ENCODE results near the gene STAT5B.
"Not testable (repeated sequence)": the region's sequence is repeated elsewhere in the genome, so short reads cannot be mapped to it uniquely, and the experiment has no call there.

STAT5B gene

DNA sequence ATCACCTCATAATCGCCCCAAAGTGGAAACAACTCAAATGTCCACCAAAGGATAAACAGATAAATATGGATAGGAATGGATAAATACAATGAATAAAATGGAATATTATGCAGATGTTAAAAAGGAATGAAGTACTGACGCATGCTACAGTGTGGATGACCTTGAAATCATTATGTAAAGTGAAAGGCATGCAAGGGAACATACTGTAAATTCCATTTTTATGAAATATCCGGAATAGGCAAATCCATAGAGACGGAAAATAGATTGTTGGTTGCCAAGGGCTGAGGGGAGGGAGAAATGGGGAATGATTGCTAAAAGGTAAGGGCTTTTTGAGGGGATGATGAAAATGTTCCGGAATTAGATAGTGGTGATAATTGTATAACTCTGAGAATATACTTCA lies 36.0 kb downstream of the STAT5B start:
- POLR2A ChIA-PET, result no interaction called here
- TF ChIP-seq CTCF (IDR thresholded peaks at IDR 0.05; ENCODE audit: insufficient read depth, low read length, missing control alignments), result no peak
- no peak overlapping the region for H3K4me3 ChIP-seq (ENCODE audit: low read depth, low read length)
- no peak for DNase-seq (ENCODE audit: low read depth, low spot score)
- CTCF ChIA-PET, result interaction anchor here (1.1 to 1.4 kb wide), 2 partner anchors 18 to 278 kb away, joined by 3 to 4 read pairs; no protein-coding TSS in a partner anchor

DNA sequence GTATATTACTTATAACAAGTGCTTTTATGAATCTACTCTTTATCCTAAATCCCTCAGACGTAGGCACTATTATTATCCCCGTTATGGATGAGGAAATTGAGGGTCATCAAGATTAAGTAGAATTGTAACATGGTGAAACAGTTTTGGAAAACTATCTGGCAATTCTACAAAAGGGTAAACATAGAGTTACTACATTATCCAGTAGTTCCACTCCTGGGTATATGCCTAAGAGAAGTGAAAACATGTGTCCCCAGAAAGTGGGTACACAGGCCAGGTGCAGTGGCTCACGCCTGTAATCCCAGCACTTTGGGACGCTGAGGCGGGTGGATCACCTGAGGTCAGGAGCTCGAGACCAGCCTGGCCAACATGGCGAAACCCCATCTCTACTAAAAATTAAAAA lies 36.6 kb downstream of the STAT5B start:
- CTCF ChIA-PET, result interaction anchor here (1.1 kb wide), 1 partner anchor 278 kb away, joined by 3 read pairs; no protein-coding TSS in a partner anchor
- POLR2A ChIA-PET; H3K4me3 ChIP-seq (ENCODE audit: low read depth, low read length); DNase-seq (ENCODE audit: low read depth, low spot score): not testable (repeated sequence)

DNA sequence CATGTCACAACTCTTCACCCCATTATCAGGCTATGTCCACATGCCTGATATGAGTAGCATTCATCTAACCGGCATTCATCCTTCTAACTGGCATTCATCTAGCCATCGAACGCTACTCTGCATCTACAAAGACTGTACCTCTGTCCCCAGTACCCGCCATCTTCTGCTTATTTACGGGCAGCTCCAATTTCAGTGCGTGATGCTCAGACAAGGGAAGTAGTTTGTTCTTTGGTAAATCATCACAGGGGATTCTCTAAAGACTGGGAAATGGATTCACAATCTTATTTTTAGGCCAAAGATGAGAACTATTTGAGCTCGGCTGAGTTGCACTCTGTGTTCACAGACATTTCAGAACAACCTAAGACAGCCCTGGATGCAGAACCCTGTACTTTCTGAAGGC lies 39.4 kb downstream of the STAT5B start:
- no peak for DNase-seq (ENCODE audit: low read depth, low spot score)
- POLR2A ChIA-PET, result no interaction called here
- no peak for TF ChIP-seq CTCF (IDR thresholded peaks at IDR 0.05; ENCODE audit: insufficient read depth, low read length, missing control alignments)
- CTCF ChIA-PET, result interaction anchor here (2.5 kb wide), 1 partner anchor 14 kb away, joined by 14 read pairs; no protein-coding TSS in a partner anchor
- H3K4me3 ChIP-seq (ENCODE audit: low read depth, low read length), result no peak overlapping the region

DNA sequence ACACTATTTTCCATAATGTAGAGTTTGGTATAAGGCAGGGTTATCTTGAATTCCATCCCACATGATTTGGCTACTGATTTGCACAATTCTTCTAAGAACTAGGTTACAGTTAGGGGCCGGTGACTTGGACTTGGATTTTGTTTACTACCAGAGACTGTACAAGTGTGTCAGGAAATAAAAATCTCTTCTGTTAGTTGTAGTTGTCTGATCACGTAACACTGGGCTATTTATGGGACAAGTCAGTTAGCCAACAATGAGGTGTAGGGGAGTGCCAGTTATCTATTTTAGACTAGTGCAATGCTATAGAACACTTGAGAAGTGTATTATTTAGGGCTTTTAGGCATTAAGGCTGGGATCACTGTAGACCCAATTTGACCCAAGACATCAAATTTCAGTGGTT lies 42.2 kb downstream of the STAT5B start:
- ChIA-PET CTCF (interaction anchor here (1.4 kb wide), 1 partner anchor 11 kb away, joined by 10 read pairs; no protein-coding TSS in a partner anchor), POLR2A (no interaction called here)
- H3K4me3 ChIP-seq (ENCODE audit: low read depth, low read length), result no peak overlapping the region
- TF ChIP-seq CTCF (IDR thresholded peaks at IDR 0.05; ENCODE audit: insufficient read depth, low read length, missing control alignments), result no peak
- no peak for DNase-seq (ENCODE audit: low read depth, low spot score)

- TF ChIP-seq CTCF (IDR thresholded peaks at IDR 0.05; ENCODE audit: insufficient read depth, low read length, missing control alignments), result no peak
- DNase-seq (ENCODE audit: low read depth, low spot score), result no peak
- no peak overlapping the region for H3K4me3 ChIP-seq (ENCODE audit: low read depth, low read length)
- ChIA-PET CTCF (interaction anchor here (1.3 kb wide), 1 partner anchor 11 kb away, joined by 6 read pairs; no protein-coding TSS in a partner anchor), POLR2A (no interaction called here)
Measured at GRCh38 chr17:42233156-42233555, 43.0 kb downstream of the STAT5B start.

GRCh38 chr17:42230225-42230624 lies 46.0 kb downstream of the STAT5B start:
- no peak for DNase-seq (ENCODE audit: low read depth, low spot score)
- ChIA-PET POLR2A (no interaction called here), CTCF (interaction anchor here (2.2 kb wide), 1 partner anchor 8 kb away, joined by 6 read pairs; no protein-coding TSS in a partner anchor)
- no peak overlapping the region for H3K4me3 ChIP-seq (ENCODE audit: low read depth, low read length)
- no peak for TF ChIP-seq CTCF (IDR thresholded peaks at IDR 0.05; ENCODE audit: insufficient read depth, low read length, missing control alignments)
